HepG2 (cell line): Measurements from ENCODE around the gene SEMA5B. TPM values are rescaled to one million over a fixed set of nuclear protein-coding genes. Genes with fewer than 3 reads are reported as not detected.

Experiments used
- ATF7 ChIP-seq, 2 experiments: fragments of 450-650 bp in 1 of 2; sonication (generic) in 1 of 2; formaldehyde crosslinking in 1 of 2; IDR thresholded peaks; 2 replicates each; pipeline versions ENCODE4 v1.4.0 to v1.6.1; 2016 to 2020; ENCODE audit warnings: antibody characterized with exemption in 1 of 2, mild to moderate bottlenecking in 1 of 2, missing genetic modification reagents in 1 of 2
- CBFB ChIP-seq: sonication (generic); formaldehyde crosslinking; IDR thresholded peaks from 2 replicates; pipeline ENCODE4 v1.4.0; 2020; ENCODE audit warnings: missing genetic modification reagents
- CENPT ChIP-seq: sonication (generic); formaldehyde crosslinking; IDR thresholded peaks from 2 replicates; pipeline ENCODE4 v1.8.0; 2022; ENCODE audit warnings: low read depth, mild to moderate bottlenecking, moderate library complexity, missing genetic modification reagents
- ELK4 ChIP-seq: sonication (generic); formaldehyde crosslinking; IDR thresholded peaks from 2 replicates; pipeline ENCODE4 v1.9.0; 2021; ENCODE audit warnings: missing genetic modification reagents, borderline replicate concordance
- IRF9 ChIP-seq: sonication (generic); formaldehyde crosslinking; IDR thresholded peaks from 2 replicates; pipeline ENCODE4 v1.8.0; 2022; ENCODE audit warnings: missing genetic modification reagents, mild to moderate bottlenecking, borderline replicate concordance
- NFKBIZ ChIP-seq: IDR thresholded peaks from 2 replicates; pipeline ENCODE4 v1.6.1; 2018; ENCODE audit warnings: missing genetic modification reagents, missing compliant biosample characterization
- PCBP2 ChIP-seq: fragments of 200-400 bp; formaldehyde crosslinking; optimal IDR thresholded peaks from 2 replicates; pipeline ENCODE3; 2018; ENCODE audit warnings: low read length, low read depth; ENCODE audit not compliant: poor library complexity, severe bottlenecking
- RERE ChIP-seq: IDR thresholded peaks from 2 replicates; pipeline ENCODE4 v1.6.1; 2016; ENCODE audit warnings: low read depth, missing genetic modification reagents, missing compliant biosample characterization
- RFX1 ChIP-seq: fragments of 450-650 bp; IDR thresholded peaks from 2 replicates; pipeline ENCODE4 v1.6.1; 2017
- SP4 ChIP-seq: sonication (generic); formaldehyde crosslinking; IDR thresholded peaks from 2 replicates; pipeline ENCODE4 v1.8.1; 2023; ENCODE audit warnings: mild to moderate bottlenecking, missing genetic modification reagents
- SP5 ChIP-seq: IDR thresholded peaks from 2 replicates; pipeline ENCODE4 v1.6.1; 2016; ENCODE audit warnings: low read depth, borderline replicate concordance
- ZBTB20 ChIP-seq: sonication (generic); formaldehyde crosslinking; IDR thresholded peaks from 2 replicates; pipeline ENCODE4 v1.8.1; 2023; ENCODE audit warnings: missing genetic modification reagents, low read depth, mild to moderate bottlenecking, borderline replicate concordance
- ZNF143 ChIP-seq: sonication (generic); formaldehyde crosslinking; IDR thresholded peaks from 2 replicates; pipeline ENCODE4 v1.4.0; 2020; ENCODE audit warnings: missing genetic modification reagents
- ZNF691 ChIP-seq: sonication (generic); formaldehyde crosslinking; IDR thresholded peaks from 2 replicates; pipeline ENCODE4 v1.4.0; 2020; ENCODE audit warnings: missing genetic modification reagents, low read depth, mild to moderate bottlenecking, borderline replicate concordance
- ZNF710 ChIP-seq: sonication (generic); formaldehyde crosslinking; IDR thresholded peaks from 2 replicates; pipeline ENCODE4 v1.5.0; 2020; ENCODE audit warnings: mild to moderate bottlenecking, missing genetic modification reagents, borderline replicate concordance
- ZNF878 ChIP-seq: sonication (generic); formaldehyde crosslinking; IDR thresholded peaks from 2 replicates; pipeline ENCODE4 v1.8.1; 2023; ENCODE audit warnings: mild to moderate bottlenecking, missing genetic modification reagents, moderate library complexity
- ZNF883 ChIP-seq: sonication (generic); formaldehyde crosslinking; IDR thresholded peaks from 2 replicates; pipeline ENCODE4 v1.5.1; 2020; ENCODE audit warnings: mild to moderate bottlenecking, missing genetic modification reagents; ENCODE audit errors: not compliant biosample characterization
- polyA plus RNA-seq, 8 experiments: library from polyadenylated mRNA; depleted of rRNA in 3 of 8; stranded (reverse) in 7 of 8; unstranded in 1 of 8; fragments of >200 nt; fragmentation: Illumina TruSeq in 4 of 8; extraction: Trizol in 4 of 8; gene quantifications; 2 replicates each; pipeline versions ENCODE4 v1.2.1 to v1.2.3, GENCODE V29; 2011 to 2016; ENCODE audit warnings: low read depth in 4 of 8, missing spikeins in 1 of 8, mixed read lengths in 1 of 8; ENCODE audit not compliant: insufficient read depth in 1 of 8
- total RNA-seq, 5 experiments: library from RNA; depleted of rRNA; stranded (reverse); fragments of >200 nt; fragmentation: Illumina TruSeq; extraction: Trizol; gene quantifications; 2 replicates each; pipeline ENCODE4 v1.2.3, GENCODE V29; 2016; ENCODE audit warnings: low read depth in 1 of 5

Gene SEMA5B
- total and polyA plus RNA-seq, 2 of the 13 experiments (the other 11 are each of a cell fraction or from before 2014, with no cell fraction given): not detected

- TF ChIP-seq PCBP2 (no peak), RERE (0 out of 2 replicates have a peak, but pooled peaks have one; percentile 31), CBFB (CRISPR knock-in tag) (peak; percentile 82), ELK4 (CRISPR knock-in tag) (no peak), ZBTB20 (CRISPR knock-in tag) (no peak; the same call in 1 of the 2 replicates), RFX1 (no peak), CENPT (CRISPR knock-in tag) (no peak), SP4 (peak; percentile 87), IRF9 (CRISPR knock-in tag) (peak; percentile 92), ZNF710 (CRISPR knock-in tag) (no peak), ATF7 (IDR thresholded peaks at IDR 0.05) (no peak), ATF7 (CRISPR knock-in tag; IDR thresholded peaks at IDR 0.05) (peak; percentile 22; the same call in 1 of the 2 replicates), ZNF143 (peak; percentile 98), ZNF691 (CRISPR knock-in tag) (peak; percentile 81), NFKBIZ (peak; percentile 19; the same call in 1 of the 2 replicates), SP5 (CRISPR knock-in tag) (peak; percentile 52; the same call in 1 of the 2 replicates), ZNF883 (CRISPR knock-in tag) (peak; percentile 55), ZNF878 (CRISPR knock-in tag) (peak; percentile 81; the same call in 1 of the 2 replicates)
Observed at GRCh38 chr3:123066896-123067688, 39.5 kb upstream of the SEMA5B start, which contains the start of gene PDIA5 (continued).
